MCF 10A (cell line): ENCODE results near the gene DNMT1. TPM values are rescaled to one million over a fixed set of nuclear protein-coding genes. Genes with fewer than 3 reads are reported as not detected.
"Not testable (repeated sequence)": the region's sequence is repeated elsewhere in the genome, so short reads cannot be mapped to it uniquely, and the experiment has no call there.

Source experiments
- BruUV-seq: library from RNA; stranded (reverse); fragments of 400-500 nt; replicated peaks from 2 replicates; lab custom pipeline; 2021; lab: Mats Ljungman, UMichigan
- CTCF ChIA-PET: fragments of 300-600 bp; sonication (Branson Sonifier 250); formaldehyde crosslinking; extraction: SDS; loops from one replicate; lab custom pipeline; 2021; ENCODE audit warnings: antibody characterized with exemption, inconsistent platforms; lab: Yijun Ruan, JAX
- POLR2A ChIA-PET: fragments of 300-600, 350-650 bp; sonication (Branson Sonifier 250); formaldehyde crosslinking; extraction: SDS; loops from one replicate; lab custom pipeline; 2020; ENCODE audit warnings: antibody characterized with exemption, inconsistent platforms; lab: Yijun Ruan, JAX
- DNase-seq: peaks from one replicate; pipeline ENCODE4 v3.0.0-alpha.2; 2018; ENCODE audit not compliant: unreplicated experiment
- H3K27ac Mint-ChIP-seq: one replicate; pipeline ENCODE4 v1.8.0; 2022; ENCODE audit warnings: mild to moderate bottlenecking, low read depth, mixed read lengths; ENCODE audit not compliant: unreplicated experiment
- H3K27me3 Mint-ChIP-seq: one replicate; pipeline ENCODE4 v1.8.0; 2022; ENCODE audit warnings: mixed read lengths; ENCODE audit not compliant: insufficient read depth, unreplicated experiment
- H3K36me3 Mint-ChIP-seq: one replicate; pipeline ENCODE4 v1.8.0; 2022; ENCODE audit warnings: mild to moderate bottlenecking, moderate library complexity, mixed read lengths; ENCODE audit not compliant: insufficient read depth, unreplicated experiment
- H3K4me1 Mint-ChIP-seq: one replicate; pipeline ENCODE4 v1.8.0; 2022; ENCODE audit warnings: mixed read lengths; ENCODE audit not compliant: insufficient read depth, unreplicated experiment
- H3K4me3 Mint-ChIP-seq: one replicate; pipeline ENCODE4 v1.8.0; 2022; ENCODE audit warnings: mild to moderate bottlenecking, moderate library complexity, mixed read lengths; ENCODE audit not compliant: unreplicated experiment
- H3K9me3 Mint-ChIP-seq: one replicate; pipeline ENCODE4 v1.8.0; 2022; ENCODE audit warnings: mixed read lengths; ENCODE audit not compliant: unreplicated experiment
- intact Hi-C: fragments of 100-400 bp; cut with micrococcal nuclease; formaldehyde crosslinking; loops from 2 replicates; pipeline ENCODE4 v1.14.1; 2022
- total RNA-seq: library from RNA; stranded (reverse); gene quantifications from 2 replicates; pipeline ENCODE4 v1.2.3, GENCODE V29; 2022
- TF ChIP-seq, protein P1 (sequence below): fragments of 200-600 bp; IDR thresholded peaks from one replicate; pipeline ENCODE4 v1.8.0; 2022; ENCODE audit warnings: antibody characterized with exemption, mild to moderate bottlenecking; ENCODE audit not compliant: unreplicated experiment

The DNMT1 gene
- total RNA-seq, 1 experiment from 2014 or later, result 76.4 TPM

GRCh38 chr19:10173527-10173926 lies 21.2 kb downstream of the DNMT1 start:
- intact Hi-C loops, result no loop called here
- ChIA-PET POLR2A (no interaction called here), CTCF (interaction anchor here (0.6 kb wide), 2 partner anchors 42 to 180 kb away, joined by 4 read pairs; no protein-coding TSS in a partner anchor)
- Mint-ChIP-seq H3K4me1 (peaks cover 5% of the 10 kb centered on the region), H3K4me3 (no peak overlapping the region), H3K36me3 (peaks cover 80% of the 10 kb centered on the region), H3K9me3 (no peaks in the 10 kb centered on the region), H3K27ac (peak overlapping the region; percentile 83), H3K27me3 (no peaks in the 10 kb centered on the region)
- DNase-seq, result peak; percentile 50
- no TSS peak for BruUV-seq
- TF ChIP-seq, protein P1, sequence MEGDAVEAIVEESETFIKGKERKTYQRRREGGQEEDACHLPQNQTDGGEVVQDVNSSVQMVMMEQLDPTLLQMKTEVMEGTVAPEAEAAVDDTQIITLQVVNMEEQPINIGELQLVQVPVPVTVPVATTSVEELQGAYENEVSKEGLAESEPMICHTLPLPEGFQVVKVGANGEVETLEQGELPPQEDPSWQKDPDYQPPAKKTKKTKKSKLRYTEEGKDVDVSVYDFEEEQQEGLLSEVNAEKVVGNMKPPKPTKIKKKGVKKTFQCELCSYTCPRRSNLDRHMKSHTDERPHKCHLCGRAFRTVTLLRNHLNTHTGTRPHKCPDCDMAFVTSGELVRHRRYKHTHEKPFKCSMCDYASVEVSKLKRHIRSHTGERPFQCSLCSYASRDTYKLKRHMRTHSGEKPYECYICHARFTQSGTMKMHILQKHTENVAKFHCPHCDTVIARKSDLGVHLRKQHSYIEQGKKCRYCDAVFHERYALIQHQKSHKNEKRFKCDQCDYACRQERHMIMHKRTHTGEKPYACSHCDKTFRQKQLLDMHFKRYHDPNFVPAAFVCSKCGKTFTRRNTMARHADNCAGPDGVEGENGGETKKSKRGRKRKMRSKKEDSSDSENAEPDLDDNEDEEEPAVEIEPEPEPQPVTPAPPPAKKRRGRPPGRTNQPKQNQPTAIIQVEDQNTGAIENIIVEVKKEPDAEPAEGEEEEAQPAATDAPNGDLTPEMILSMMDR, result no peak

- Mint-ChIP-seq H3K36me3 (peaks cover 77% of the 10 kb centered on the region), H3K9me3 (no peaks in the 10 kb centered on the region), H3K27ac (no peak overlapping the region), H3K4me1 (no peaks in the 10 kb centered on the region), H3K4me3 (no peak overlapping the region), H3K27me3 (no peaks in the 10 kb centered on the region)
- ChIA-PET POLR2A (interaction anchor here (1.4 kb wide), 1 partner anchor 9 kb away, joined by 3 read pairs; no protein-coding TSS in a partner anchor), CTCF (interaction anchor here (0.6 kb wide), 1 partner anchor 69 kb away, joined by 3 read pairs; no protein-coding TSS in a partner anchor)
- DNase-seq, result no peak
- TF ChIP-seq, protein P1, result no peak
- intact Hi-C loops, result no loop called here
- BruUV-seq, result no TSS peak
These were observed 26.3 kb downstream of the DNMT1 start for GRCh38 chr19:10168386-10168948.

GRCh38 chr19:10167459-10167858 lies 27.3 kb downstream of the DNMT1 start:
- Mint-ChIP-seq H3K4me3 (no peak overlapping the region), H3K27ac (no peak overlapping the region), H3K36me3 (peaks cover 77% of the 10 kb centered on the region), H3K9me3 (no peaks in the 10 kb centered on the region), H3K4me1 (no peaks in the 10 kb centered on the region), H3K27me3 (no peaks in the 10 kb centered on the region)
- no peak for DNase-seq
- TF ChIP-seq, protein P1, result no peak
- POLR2A ChIA-PET, result no interaction called here
- CTCF ChIA-PET, result interaction anchor here (0.6 to 1.1 kb wide), 2 partner anchors 167 to 221 kb away, joined by 3 to 5 read pairs; no protein-coding TSS in a partner anchor
- BruUV-seq, result no TSS peak
- intact Hi-C loops, result no loop called here

DNA sequence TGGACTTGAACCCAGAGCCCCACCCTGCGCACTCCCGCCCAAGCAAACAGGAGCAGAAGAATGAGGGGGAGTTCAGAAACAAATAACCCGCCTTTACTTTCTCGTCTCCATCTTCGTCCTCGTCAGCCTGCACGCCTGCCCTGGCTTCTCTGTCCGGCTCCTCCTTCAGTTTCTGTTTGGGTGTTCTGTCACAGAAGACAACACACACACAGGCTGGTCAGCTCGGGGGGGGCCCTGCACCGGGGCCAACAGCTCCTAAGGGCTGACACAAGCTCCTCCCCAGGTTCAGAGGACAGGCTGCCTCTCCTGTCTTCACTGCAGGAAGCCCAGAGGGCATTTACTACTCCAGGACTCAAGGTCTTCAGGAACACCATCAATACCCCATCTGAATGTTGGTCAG lies 28.3 kb downstream of the DNMT1 start:
- POLR2A ChIA-PET, BruUV-seq, DNase-seq, H3K4me3 Mint-ChIP-seq, H3K9me3 Mint-ChIP-seq, intact Hi-C loops, H3K4me1 Mint-ChIP-seq, H3K27me3 Mint-ChIP-seq, H3K27ac Mint-ChIP-seq: not testable (repeated sequence)
- H3K36me3 Mint-ChIP-seq, result peaks cover 77% of the 10 kb centered on the region
- CTCF ChIA-PET, result interaction anchor here (0.6 to 0.7 kb wide), 2 partner anchors 166 to 471 kb away, joined by 3 to 5 read pairs; no protein-coding TSS in a partner anchor
